A549 (cell line): ENCODE measurements around the gene AP5S1.

Source experiments
- CTCF ChIP-seq: fragments of >200 bp; sonication (Bioruptor Twin); formaldehyde crosslinking; IDR thresholded peaks from 3 replicates; pipeline ENCODE4 v1.5.1; 2016
- HMGXB4 ChIP-seq: fragments of 250-450 bp; sonication (Bioruptor Pico); IDR thresholded peaks from 2 replicates; pipeline ENCODE4 v1.5.0; 2021; ENCODE audit warnings: mild to moderate bottlenecking, moderate library complexity, borderline replicate concordance
- MAFK ChIP-seq: fragments of 450-650 bp; IDR thresholded peaks from 2 replicates; pipeline ENCODE4 v1.6.1; 2014; ENCODE audit not compliant: partially characterized antibody
- MYC ChIP-seq: IDR thresholded peaks from 2 replicates; pipeline ENCODE4 v1.6.1; 2012; ENCODE audit warnings: mild to moderate bottlenecking, inconsistent platforms, low read length, improper control_type of control experiment, borderline replicate concordance
- NFE2L2 ChIP-seq: fragments of 150-350 bp; conservative IDR thresholded peaks from 2 replicates; pipeline ENCODE4 v1.6.1; 2014; ENCODE audit warnings: low read length
- PHF8 ChIP-seq: fragments of 200-600 bp; sonication (generic); IDR thresholded peaks from 2 replicates; pipeline ENCODE4 v1.6.1; 2016; ENCODE audit warnings: low read depth, mild to moderate bottlenecking, antibody characterized with exemption, moderate library complexity, borderline replicate concordance
- POLR2A ChIP-seq: IDR thresholded peaks from 2 replicates; pipeline ENCODE4 v1.6.1; 2012; ENCODE audit warnings: mild to moderate bottlenecking, low read length
- RNF2 ChIP-seq: fragments of 200-600 bp; sonication (generic); IDR thresholded peaks from 2 replicates; pipeline ENCODE4 v1.6.1; 2016; ENCODE audit warnings: low read depth, mild to moderate bottlenecking, antibody characterized with exemption, moderate library complexity, borderline replicate concordance
- SMC3 ChIP-seq: fragments of >200 bp; sonication (Bioruptor Twin); formaldehyde crosslinking; IDR thresholded peaks from 3 replicates; pipeline ENCODE4 v1.6.1; 2018; ENCODE audit warnings: inconsistent platforms
- SREBF2 ChIP-seq: fragments of 450-650 bp; IDR thresholded peaks from 2 replicates; pipeline ENCODE4 v1.6.1; 2014; ENCODE audit warnings: mild to moderate bottlenecking, moderate library complexity
- USF2 ChIP-seq: fragments of 450-650 bp; IDR thresholded peaks from 2 replicates; pipeline ENCODE4 v1.6.1; 2014; ENCODE audit warnings: antibody characterized with exemption
- TF ChIP-seq, protein P1 (sequence below): IDR thresholded peaks from 2 replicates; pipeline ENCODE4 v1.6.1; 2012
- TF ChIP-seq, protein P2 (sequence below): IDR thresholded peaks from 2 replicates; pipeline ENCODE4 v1.6.1; 2012; ENCODE audit warnings: low read depth, borderline replicate concordance

- TF ChIP-seq USF2 (no peak), CTCF (no peak), MYC (no peak), RNF2 (no peak), POLR2A (no peak), HMGXB4 (CRISPR knock-in tag) (no peak), NFE2L2 (no peak), SMC3 (no peak), PHF8 (no peak), SREBF2 (no peak), MAFK (no peak)
- TF ChIP-seq, protein P1, sequence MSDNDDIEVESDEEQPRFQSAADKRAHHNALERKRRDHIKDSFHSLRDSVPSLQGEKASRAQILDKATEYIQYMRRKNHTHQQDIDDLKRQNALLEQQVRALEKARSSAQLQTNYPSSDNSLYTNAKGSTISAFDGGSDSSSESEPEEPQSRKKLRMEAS: no peak
- TF ChIP-seq, protein P2, sequence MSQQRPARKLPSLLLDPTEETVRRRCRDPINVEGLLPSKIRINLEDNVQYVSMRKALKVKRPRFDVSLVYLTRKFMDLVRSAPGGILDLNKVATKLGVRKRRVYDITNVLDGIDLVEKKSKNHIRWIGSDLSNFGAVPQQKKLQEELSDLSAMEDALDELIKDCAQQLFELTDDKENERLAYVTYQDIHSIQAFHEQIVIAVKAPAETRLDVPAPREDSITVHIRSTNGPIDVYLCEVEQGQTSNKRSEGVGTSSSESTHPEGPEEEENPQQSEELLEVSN: no peak
Measured at GRCh38 chr20:3784216-3784853, 36.0 kb upstream of the AP5S1 start.
